ENCODE data around the gene KANK2. TPM values are rescaled to one million over a fixed set of nuclear protein-coding genes. Genes with fewer than 3 reads are reported as not detected.

Gene KANK2
- total and polyA plus RNA-seq, 2 of the 8 experiments (the other 6 are each of a cell fraction or from before 2014, with no cell fraction given) = 25.2 to 42.3 TPM

GRCh38 chr19:11223200-11223599 is 25.9 kb upstream of the KANK2 start:
- POLR2A ChIA-PET (ENCODE audit: partially characterized antibody) = interaction anchor here (0.5 kb wide), 1 partner anchor 16 kb away, joined by 3 read pairs; no protein-coding TSS in a partner anchor
- H3K23me2 ChIP-seq (ENCODE audit: low read depth, low read length) = no peaks in the 10 kb centered on the region; the same call in 1 of the 2 replicates
- H3K79me1 ChIP-seq (ENCODE audit: low read depth, low read length) = no peaks in the 10 kb centered on the region
- FAIRE-seq (no peak), DNase-seq (ENCODE audit: low read depth in 1 of 2, low spot score in 2 of 2) (no peak)
- no peak overlapping the region for H2AFZ ChIP-seq (ENCODE audit: low read length)
- H3K18ac ChIP-seq (ENCODE audit: extremely low read depth, low read length) = no peak overlapping the region
- H2BK5ac ChIP-seq (ENCODE audit: low read depth, low read length) = no peak overlapping the region
- no peaks in the 10 kb centered on the region for H3K4me1 ChIP-seq (replicated peaks in 1 of 4; ENCODE audit: control insufficient read depth in 3 of 4, insufficient read depth in 4 of 4, low read length in 3 of 4)
- H3K56ac ChIP-seq (replicated peaks; ENCODE audit: insufficient read length, low read depth, low read length) = no peak overlapping the region
- no peak overlapping the region for H2AK5ac ChIP-seq (ENCODE audit: low read depth, low read length)
- H4K5ac ChIP-seq (ENCODE audit: insufficient read length, low read depth, low read length) = no peak overlapping the region
- no peak overlapping the region for H3K14ac ChIP-seq (ENCODE audit: insufficient read length)
- H3K4me3 ChIP-seq (ENCODE audit: extremely low read depth in 1 of 4, insufficient read depth in 2 of 4, low read depth in 3 of 4, low read length in 4 of 4) = no peak overlapping the region
- no peak overlapping the region for H2BK120ac ChIP-seq (replicated peaks; ENCODE audit: low read depth, low read length)
- H4K20me1 ChIP-seq (replicated peaks in 1 of 2; ENCODE audit: control insufficient read depth in 1 of 2, insufficient read depth in 2 of 2, low read length in 2 of 2) = peaks cover 0 to 6% of the 10 kb centered on the region in 2 experiments
- no peak overlapping the region for H4K8ac ChIP-seq (ENCODE audit: extremely low read depth, insufficient read depth, low read length)
- CTCF ChIA-PET (ENCODE audit: partially characterized antibody) = interaction anchor here (1.2 kb wide), 1 partner anchor 19 kb away, joined by 4 read pairs; no protein-coding TSS in a partner anchor
- H4K91ac ChIP-seq (replicated peaks; ENCODE audit: insufficient read length, low read length) = no peak overlapping the region
- no peak overlapping the region for H3K23ac ChIP-seq (ENCODE audit: insufficient read length)
- H3K79me2 ChIP-seq (ENCODE audit: control insufficient read depth in 1 of 2, insufficient read depth in 2 of 2, low read length in 2 of 2) = no peaks in the 10 kb centered on the region
- no peak overlapping the region for H3K27ac ChIP-seq (ENCODE audit: low read depth, low read length)
- no peak overlapping the region for H3K4ac ChIP-seq (replicated peaks; ENCODE audit: insufficient read length, low read depth, low read length)
- 91% methylated on average over 3 of the region's 3 CpGs; no CpG with 5 or more reads in 1 of the 2 experiments for WGBS, 2 experiments (ENCODE audit: extremely low coverage in 1 of 2, insufficient coverage in 1 of 2, insufficient read length in 1 of 2, insufficient replicate concordance in 2 of 2, low coverage in 1 of 2, low lambda C conversion rate in 2 of 2, missing lambda C conversion rate in 1 of 2)
- no peak overlapping the region for H3K4me2 ChIP-seq (ENCODE audit: insufficient read depth in 1 of 2, low read depth in 2 of 2, low read length in 2 of 2)
- no peak overlapping the region for H2BK12ac ChIP-seq (ENCODE audit: low read depth, low read length)
- peaks cover 7% of the 10 kb centered on the region in 2 experiments; a peak in 2 of 4 replicates for H3K9me3 ChIP-seq (ENCODE audit: insufficient read depth in 2 of 2, low read depth in 1 of 2, low read length in 1 of 2)
- H2BK15ac ChIP-seq (ENCODE audit: low read length) = no peak overlapping the region
- H2BK20ac ChIP-seq (ENCODE audit: low read length) = no peak overlapping the region
- no peak overlapping the region for H3K9ac ChIP-seq (replicated peaks in 1 of 4; ENCODE audit: extremely low read depth in 1 of 4, low read depth in 3 of 4, low read length in 3 of 4)
- H3K27me3 ChIP-seq (replicated peaks in 1 of 4; ENCODE audit: control insufficient read depth in 3 of 4, extremely low read depth in 1 of 4, insufficient read depth in 3 of 4, low read length in 3 of 4) = no peaks in the 10 kb centered on the region
- peaks cover 11 to 22% (median 15%) of the 10 kb centered on the region in 4 experiments for H3K36me3 ChIP-seq (ENCODE audit: control insufficient read depth in 2 of 4, insufficient read depth in 4 of 4, low read length in 3 of 4)
- TF ChIP-seq SP2 (IDR thresholded peaks at IDR 0.05; ENCODE audit: low read length) = no peak
- no peak for TF ChIP-seq KDM5A (IDR thresholded peaks at IDR 0.05; ENCODE audit: low read length)
- no peak for TF ChIP-seq GTF2F1 (IDR thresholded peaks at IDR 0.05; ENCODE audit: borderline replicate concordance, low read depth, low read length)
- TF ChIP-seq JUND (IDR thresholded peaks at IDR 0.05; ENCODE audit: low read length) = no peak
- no peak for TF ChIP-seq SRF (IDR thresholded peaks at IDR 0.05; ENCODE audit: low read depth, low read length)
- TF ChIP-seq SIN3A (conservative IDR thresholded peaks at IDR 0.05 in 1 of 2, IDR thresholded peaks at IDR 0.05 in 1 of 2; ENCODE audit: low read depth in 1 of 2, low read length in 2 of 2) = no peak

Data from H1 (cell line).